Smooth muscle cell (in vitro differentiated cells): Measurements from ENCODE around the gene HHEX. TPM values are rescaled to one million over a fixed set of nuclear protein-coding genes. Genes with fewer than 3 reads are reported as not detected.

Experiments used
- DNase-seq: peaks from one replicate; lab custom pipeline; 2025; ENCODE audit not compliant: unreplicated experiment; lab: John Stamatoyannopoulos, UW
- H2AFZ ChIP-seq: fragments of 200-600 bp; sonication (generic); 2 replicates; pipeline ENCODE4 v1.6.0; 2016; ENCODE audit warnings: antibody characterized with exemption, low read depth, mild to moderate bottlenecking
- H3F3A ChIP-seq: fragments of 200-600 bp; sonication (generic); 2 replicates; pipeline ENCODE4 v1.6.0; 2017; ENCODE audit warnings: antibody characterized with exemption, low read depth
- H3K27ac ChIP-seq: fragments of 200-600 bp; sonication (generic); 2 replicates; pipeline ENCODE4 v1.5.1; 2016; ENCODE audit warnings: low read depth, mild to moderate bottlenecking
- H3K27me3 ChIP-seq: fragments of 200-600 bp; sonication (generic); 2 replicates; pipeline ENCODE4 v1.6.1; 2016; ENCODE audit warnings: low read depth, mild to moderate bottlenecking
- H3K36me3 ChIP-seq: fragments of 200-600 bp; sonication (generic); 2 replicates; pipeline ENCODE4 v1.5.1; 2016; ENCODE audit warnings: low read depth
- H3K4me1 ChIP-seq: fragments of 200-600 bp; sonication (generic); 2 replicates; pipeline ENCODE4 v1.5.1; 2016; ENCODE audit warnings: low read depth
- H3K4me2 ChIP-seq: fragments of 200-600 bp; sonication (generic); 2 replicates; pipeline ENCODE4 v1.6.0; 2016; ENCODE audit warnings: mild to moderate bottlenecking
- H3K4me3 ChIP-seq: fragments of 200-600 bp; sonication (generic); 2 replicates; pipeline ENCODE4 v1.5.1; 2016; ENCODE audit warnings: mild to moderate bottlenecking
- H3K79me2 ChIP-seq: fragments of 200-600 bp; sonication (generic); 2 replicates; pipeline ENCODE4 v1.6.0; 2016; ENCODE audit warnings: low read depth, mild to moderate bottlenecking
- H3K9ac ChIP-seq: fragments of 200-600 bp; sonication (generic); 2 replicates; pipeline ENCODE4 v1.6.0; 2016; ENCODE audit warnings: low read depth
- H3K9me3 ChIP-seq: fragments of 200-600 bp; sonication (generic); replicated peaks from 2 replicates; pipeline ENCODE4 v1.5.1; 2016; ENCODE audit warnings: low read depth
- H4K20me1 ChIP-seq: fragments of 200-600 bp; sonication (generic); 2 replicates; pipeline ENCODE4 v1.6.0; 2016; ENCODE audit warnings: low read depth
- CTCF ChIP-seq: fragments of 200-600 bp; sonication (generic); IDR thresholded peaks from 2 replicates; pipeline ENCODE4 v1.5.1; 2017; ENCODE audit warnings: borderline replicate concordance, mild to moderate bottlenecking, antibody characterized with exemption; ENCODE audit not compliant: insufficient read depth, poor library complexity, severe bottlenecking
- WGBS: methylation state at CpG from one replicate; pipeline ENCODE4 v1.1.7; 2016; ENCODE audit warnings: low lambda C conversion rate; 5-methylcytosine and 5-hydroxymethylcytosine counted together
- polyA plus RNA-seq: library from polyadenylated mRNA; unstranded; fragments of >200 nt; fragmentation: Nextera tagmentation; extraction: Ambion mirVana; gene quantifications from 2 replicates; pipeline ENCODE4 v1.2.1, GENCODE V29; 2016
- total RNA-seq: library from RNA; depleted of rRNA; stranded (reverse); fragments of >200 nt; gene quantifications from 2 replicates; pipeline ENCODE4 v1.2.3, GENCODE V29; 2014

The HHEX gene
- total and polyA plus RNA-seq, 2 experiments from 2014 or later, result not detected

DNA sequence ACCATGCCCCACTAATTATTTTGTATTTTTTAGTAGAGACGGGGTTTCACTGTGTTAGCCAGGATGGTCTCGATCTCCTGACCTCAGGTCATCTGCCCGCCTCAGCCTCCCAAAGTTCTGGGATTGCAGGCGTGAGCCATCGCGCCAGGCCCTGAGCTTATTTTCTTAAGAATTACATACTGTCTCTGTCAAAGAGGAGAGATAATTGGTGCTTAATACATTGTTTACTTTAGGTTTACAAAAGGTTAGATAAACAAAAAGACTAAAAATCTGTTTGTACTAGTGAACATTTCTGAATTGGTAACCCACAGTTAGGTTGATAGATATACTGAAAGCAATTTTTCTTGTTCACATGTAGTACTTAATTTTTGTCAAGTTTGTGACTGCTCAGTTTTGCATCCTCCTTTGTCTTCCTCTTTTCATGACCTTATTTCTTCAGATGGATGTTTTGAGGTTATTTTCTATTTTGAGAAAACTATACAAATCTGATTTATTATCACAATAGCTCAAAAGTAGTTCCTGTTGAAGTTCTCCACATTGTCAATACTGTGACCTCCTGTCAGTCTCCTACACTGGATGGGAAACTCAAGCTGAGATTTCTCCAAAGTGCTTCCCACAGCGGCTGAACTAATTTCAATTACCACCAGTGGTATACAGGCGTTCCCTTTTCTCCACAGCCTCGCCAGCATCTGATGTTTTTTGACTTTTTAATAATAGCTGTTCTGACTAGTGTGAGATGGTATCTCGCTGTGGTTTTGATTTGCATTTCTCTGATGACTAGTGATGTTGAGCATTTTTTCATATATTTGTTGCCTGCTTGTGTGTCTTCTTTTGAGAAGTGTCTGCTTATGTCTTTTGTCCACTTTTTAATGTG, 22.5 kb downstream of the HHEX start:
- no peaks in the 10 kb centered on the region for H3K4me1 ChIP-seq
- H3F3A ChIP-seq, result no peaks in the 10 kb centered on the region
- no peaks in the 10 kb centered on the region for H4K20me1 ChIP-seq
- H3K36me3 ChIP-seq, result no peaks in the 10 kb centered on the region
- no peak overlapping the region for H3K4me3 ChIP-seq
- H3K4me2 ChIP-seq, result no peak overlapping the region
- no peaks in the 10 kb centered on the region for H3K9me3 ChIP-seq
- H3K27me3 ChIP-seq, result peaks cover 8% of the 10 kb centered on the region
- no peak for TF ChIP-seq CTCF
- 72% methylated on average over 10 of the region's 10 CpGs for WGBS
- H2AFZ ChIP-seq, result no peak overlapping the region
- H3K27ac ChIP-seq, result no peak overlapping the region
- no peak overlapping the region for H3K9ac ChIP-seq
- H3K79me2 ChIP-seq, result no peaks in the 10 kb centered on the region
- no peak for DNase-seq

GRCh38 chr10:92714152-92714845, 24.5 kb downstream of the HHEX start:
- H3K4me3 ChIP-seq, result no peak overlapping the region
- H4K20me1 ChIP-seq, result no peaks in the 10 kb centered on the region
- DNase-seq, result no peak
- no peaks in the 10 kb centered on the region for H3K79me2 ChIP-seq
- 98% methylated on average over 7 of the region's 7 CpGs for WGBS
- no peak overlapping the region for H2AFZ ChIP-seq
- no peak overlapping the region for H3K27ac ChIP-seq
- H3K9me3 ChIP-seq, result no peaks in the 10 kb centered on the region
- H3K4me2 ChIP-seq, result no peak overlapping the region
- no peak for TF ChIP-seq CTCF
- H3K36me3 ChIP-seq, result no peaks in the 10 kb centered on the region
- no peaks in the 10 kb centered on the region for H3K4me1 ChIP-seq
- H3K27me3 ChIP-seq, result no peaks in the 10 kb centered on the region
- no peaks in the 10 kb centered on the region for H3F3A ChIP-seq
- H3K9ac ChIP-seq, result no peak overlapping the region

DNA sequence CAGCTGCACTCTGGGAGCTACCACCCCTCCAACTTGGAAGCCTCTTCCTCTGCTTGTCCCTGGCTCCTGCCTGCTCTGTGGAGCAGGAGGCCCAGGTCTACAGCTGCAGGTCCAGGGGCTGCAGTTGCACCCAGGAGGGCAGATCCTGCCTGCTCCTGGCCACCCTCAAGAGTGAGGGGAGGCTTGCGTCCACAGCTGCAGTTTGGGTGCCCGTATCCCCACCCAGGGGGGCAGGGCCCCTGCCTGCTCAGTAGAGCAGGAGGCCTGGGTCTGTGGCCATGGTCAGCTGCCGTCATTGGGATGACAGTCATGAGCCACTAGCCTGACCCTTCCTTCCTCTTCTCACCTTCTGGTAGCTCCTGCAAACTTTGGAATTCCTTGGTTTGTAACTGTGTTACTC, 25.1 kb downstream of the HHEX start:
- Histone ChIP-seq H3K9ac (no peak overlapping the region), H3K4me2 (no peak overlapping the region), H3F3A (no peaks in the 10 kb centered on the region), H3K4me1 (no peaks in the 10 kb centered on the region), H2AFZ (no peak overlapping the region), H3K27ac (no peak overlapping the region), H3K9me3 (no peaks in the 10 kb centered on the region), H3K79me2 (no peaks in the 10 kb centered on the region), H4K20me1 (no peaks in the 10 kb centered on the region), H3K4me3 (no peak overlapping the region), H3K36me3 (no peaks in the 10 kb centered on the region), H3K27me3 (no peaks in the 10 kb centered on the region)
- WGBS, result 100% methylated on average over 3 of the region's 3 CpGs
- DNase-seq, result no peak
- no peak for TF ChIP-seq CTCF
